K562 (cell line): ENCODE data around the gene USP2. TPM values are rescaled to one million over a fixed set of nuclear protein-coding genes. Genes with fewer than 3 reads are reported as not detected.

ENCODE experiments used
- CBX3 ChIP-seq, 2 experiments: IDR thresholded peaks; 1 replicate in 1 of 2; 2 replicates in 1 of 2; pipeline ENCODE4 v1.6.1; 2012; ENCODE audit warnings: inconsistent platforms in 2 of 2, low read length in 2 of 2, borderline replicate concordance in 1 of 2, control low read depth in 1 of 2
- ETV1 ChIP-seq: fragments of 450-650 bp; conservative IDR thresholded peaks from 2 replicates; pipeline ENCODE4 v1.6.1; 2016; ENCODE audit warnings: missing genetic modification characterization, control low read depth, low read depth, missing compliant biosample characterization
- FOXP1 ChIP-seq: sonication (generic); formaldehyde crosslinking; IDR thresholded peaks from 2 replicates; pipeline ENCODE4 v1.8.0; 2022; ENCODE audit warnings: mild to moderate bottlenecking, missing genetic modification reagents
- GATAD2B ChIP-seq: fragments of 450-650 bp; IDR thresholded peaks from 2 replicates; pipeline ENCODE4 v1.6.1; 2017; ENCODE audit warnings: mild to moderate bottlenecking, borderline replicate concordance
- MAZ ChIP-seq, 2 experiments: fragments of 450-650 bp in 1 of 2; sonication (generic) in 1 of 2; formaldehyde crosslinking; IDR thresholded peaks in 1 of 2; conservative IDR thresholded peaks in 1 of 2; 2 replicates each; pipeline versions ENCODE4 v1.4.0 to v1.5.0; 2020; ENCODE audit warnings: mild to moderate bottlenecking in 1 of 2, missing genetic modification reagents in 1 of 2
- NFE2 ChIP-seq: IDR thresholded peaks from 2 replicates; pipeline ENCODE4 v1.6.1; 2014; ENCODE audit warnings: antibody characterized with exemption, low read depth
- NR2C1 ChIP-seq, 2 experiments: fragments of 450-650 bp; IDR thresholded peaks; 2 replicates each; pipeline ENCODE4 v1.6.1; 2017; ENCODE audit warnings: mild to moderate bottlenecking in 2 of 2, antibody characterized with exemption in 1 of 2, inconsistent platforms in 1 of 2, missing compliant biosample characterization in 1 of 2, missing genetic modification characterization in 1 of 2
- POLR3A ChIP-seq: IDR thresholded peaks from 2 replicates; pipeline ENCODE4 v1.6.1; 2011; ENCODE audit warnings: borderline replicate concordance, mild to moderate bottlenecking, moderate library complexity; ENCODE audit not compliant: insufficient read length, insufficient read depth; ENCODE audit errors: extremely low read depth
- TAF15 ChIP-seq: fragments of 200-400 bp; formaldehyde crosslinking; IDR thresholded peaks from 2 replicates; pipeline ENCODE4 v1.6.1; 2017; ENCODE audit warnings: mild to moderate bottlenecking, low read depth, low read length, moderate library complexity
- ZNF165 ChIP-seq: fragments of 250-450 bp; sonication (Bioruptor Pico); IDR thresholded peaks from 2 replicates; pipeline ENCODE4 v1.4.0; 2020; ENCODE audit warnings: borderline replicate concordance
- ZNF668 ChIP-seq: fragments of 250-450 bp; sonication (Bioruptor Pico); IDR thresholded peaks from 2 replicates; pipeline ENCODE4 v1.8.0; 2022; ENCODE audit warnings: mild to moderate bottlenecking, inconsistent platforms
- ZNF76 ChIP-seq: fragments of 250-450 bp; sonication (Bioruptor Pico); IDR thresholded peaks from 2 replicates; pipeline ENCODE4 v1.4.0; 2020; ENCODE audit warnings: mild to moderate bottlenecking, moderate library complexity, borderline replicate concordance
- polyA plus RNA-seq, 8 experiments: library from polyadenylated mRNA; depleted of rRNA in 4 of 8; stranded (reverse) in 5 of 8; unstranded in 3 of 8; fragments of >200 nt; fragmentation: Nextera tagmentation in 2 of 8; fragmentation: Illumina TruSeq in 1 of 8; extraction: Ambion mirVana in 2 of 8; extraction: Trizol in 1 of 8; gene quantifications; 2 replicates each; pipeline versions ENCODE4 v1.2.1 to v1.2.3, GENCODE V29; 2011 to 2014; ENCODE audit warnings: inconsistent platforms in 1 of 8, missing spikeins in 1 of 8
- total RNA-seq, 7 experiments: library from RNA; depleted of rRNA in 6 of 7; stranded (reverse); fragments of >200 nt in 6 of 7; fragmentation: Illumina TruSeq in 2 of 7; extraction: Trizol in 2 of 7; gene quantifications; 2 replicates each; pipeline versions ENCODE4 v1.2.1 to v1.2.3, GENCODE V29; 2011 to 2021; ENCODE audit warnings: low replicate concordance in 1 of 7
- TF ChIP-seq, protein P1 (sequence below): fragments of 250-450 bp; sonication (Bioruptor Pico); IDR thresholded peaks from 2 replicates; pipeline ENCODE4 v1.8.0; 2021; ENCODE audit warnings: borderline replicate concordance, mild to moderate bottlenecking, moderate library complexity; ENCODE audit not compliant: poor library complexity, severe bottlenecking
- TF ChIP-seq, protein P2 (sequence below): fragments of 450-650 bp; IDR thresholded peaks from 2 replicates; pipeline ENCODE4 v1.6.1; 2016; ENCODE audit warnings: low read depth, mild to moderate bottlenecking, moderate library complexity
- TF ChIP-seq, protein P3 (sequence below): sonication (generic); formaldehyde crosslinking; IDR thresholded peaks from 2 replicates; pipeline ENCODE4 v1.8.1; 2023; ENCODE audit warnings: mild to moderate bottlenecking, missing genetic modification reagents
- TF ChIP-seq, protein P4 (sequence below): fragments of 450-650 bp; IDR thresholded peaks from 2 replicates; pipeline ENCODE4 v1.6.1; 2016; ENCODE audit warnings: antibody characterized with exemption
- TF ChIP-seq, protein P5 (sequence below), 2 experiments: fragments of 200-800 bp in 1 of 2; sonication (Bioruptor generic) in 1 of 2; sonication (generic) in 1 of 2; formaldehyde crosslinking in 1 of 2; IDR thresholded peaks in 1 of 2; conservative IDR thresholded peaks in 1 of 2; 2 replicates each; pipeline versions ENCODE4 v1.5.0 to v1.6.1; 2016 to 2020; ENCODE audit warnings: missing compliant biosample characterization in 1 of 2, missing genetic modification characterization in 1 of 2, missing genetic modification reagents in 1 of 2
- TF ChIP-seq, protein P6 (sequence below): fragments of 450-650 bp; formaldehyde crosslinking; IDR thresholded peaks from 2 replicates; pipeline ENCODE4 v1.4.0; 2020; ENCODE audit warnings: mild to moderate bottlenecking, mixed read lengths

USP2 gene
- total and polyA plus RNA-seq, 9 of the 15 experiments (the other 6 are each of a cell fraction or from before 2014, with no cell fraction given): 2.8 to 16.9 (median 3.9) TPM

DNA sequence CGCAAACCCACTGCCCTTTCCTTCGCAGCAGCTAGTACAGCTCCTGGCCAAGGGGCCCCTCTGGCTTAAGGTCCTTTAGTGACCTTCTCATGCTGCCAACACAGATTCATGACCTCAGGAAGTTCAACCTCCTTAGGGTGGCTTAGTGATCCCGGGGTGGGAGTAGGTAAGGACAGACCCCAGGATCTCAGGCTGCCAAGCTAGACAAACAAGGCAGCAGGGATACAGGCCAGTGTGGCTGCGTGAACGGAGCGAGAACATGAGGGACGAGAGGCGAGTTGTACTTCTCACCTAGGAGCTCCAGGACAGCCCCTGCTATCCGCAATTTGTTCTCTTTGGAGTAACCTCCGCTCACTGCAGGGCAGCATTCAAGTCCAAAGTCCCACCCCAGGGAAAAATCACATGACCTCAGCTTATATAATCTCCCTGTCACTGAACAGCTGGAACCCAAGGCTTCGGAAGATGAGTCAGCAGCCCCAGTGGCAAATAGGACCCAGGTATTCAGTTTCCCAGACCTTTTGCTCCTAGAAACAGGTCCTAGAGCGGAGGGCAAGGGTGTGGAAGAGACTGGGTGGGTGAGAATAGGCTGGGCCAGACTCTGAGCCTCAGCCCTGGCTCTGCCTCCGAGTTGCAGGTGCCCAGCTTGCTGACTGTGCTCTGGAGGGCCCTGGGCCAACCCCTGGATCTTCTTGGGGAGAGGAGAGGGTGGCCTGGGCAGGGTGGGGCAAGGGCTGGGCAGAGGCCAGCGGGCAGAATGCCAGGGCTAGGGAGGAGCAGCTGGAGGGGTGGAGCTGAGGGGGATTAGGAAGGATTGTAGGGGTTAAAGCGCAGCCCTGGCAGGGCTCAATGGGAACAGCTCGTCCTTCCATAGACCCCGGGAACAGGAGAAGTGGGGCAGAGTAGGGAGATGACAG, 13.1 kb downstream of the USP2 start (continued):
- TF ChIP-seq POLR3A (no peak), CBX3 (IDR thresholded peaks at IDR 0.05; ENCODE audit: borderline replicate concordance in 1 of 2, low read length in 2 of 2) (no peak), ETV1 (tag) (no peak), MAZ (CRISPR knock-in tag; conservative IDR thresholded peaks at IDR 0.05 in 1 of 2, IDR thresholded peaks at IDR 0.05 in 1 of 2) (no peak), TAF15 (no peak), GATAD2B (no peak; the same call in 1 of the 2 replicates), ZNF165 (no peak), FOXP1 (CRISPR knock-in tag) (no peak), ZNF76 (CRISPR knock-in tag) (no peak), NR2C1 (IDR thresholded peaks at IDR 0.05) (no peak), NR2C1 (tag; IDR thresholded peaks at IDR 0.05) (0 out of 2 replicates have a peak, but pooled peaks have one; percentile 19), NFE2 (peak; percentile 93), ZNF668 (CRISPR knock-in tag) (no peak)
- TF ChIP-seq, protein P1, sequence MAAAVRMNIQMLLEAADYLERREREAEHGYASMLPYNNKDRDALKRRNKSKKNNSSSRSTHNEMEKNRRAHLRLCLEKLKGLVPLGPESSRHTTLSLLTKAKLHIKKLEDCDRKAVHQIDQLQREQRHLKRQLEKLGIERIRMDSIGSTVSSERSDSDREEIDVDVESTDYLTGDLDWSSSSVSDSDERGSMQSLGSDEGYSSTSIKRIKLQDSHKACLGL (CRISPR knock-in tag): no peak
- TF ChIP-seq, protein P2, sequence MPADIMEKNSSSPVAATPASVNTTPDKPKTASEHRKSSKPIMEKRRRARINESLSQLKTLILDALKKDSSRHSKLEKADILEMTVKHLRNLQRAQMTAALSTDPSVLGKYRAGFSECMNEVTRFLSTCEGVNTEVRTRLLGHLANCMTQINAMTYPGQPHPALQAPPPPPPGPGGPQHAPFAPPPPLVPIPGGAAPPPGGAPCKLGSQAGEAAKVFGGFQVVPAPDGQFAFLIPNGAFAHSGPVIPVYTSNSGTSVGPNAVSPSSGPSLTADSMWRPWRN: no peak
- TF ChIP-seq, protein P3, sequence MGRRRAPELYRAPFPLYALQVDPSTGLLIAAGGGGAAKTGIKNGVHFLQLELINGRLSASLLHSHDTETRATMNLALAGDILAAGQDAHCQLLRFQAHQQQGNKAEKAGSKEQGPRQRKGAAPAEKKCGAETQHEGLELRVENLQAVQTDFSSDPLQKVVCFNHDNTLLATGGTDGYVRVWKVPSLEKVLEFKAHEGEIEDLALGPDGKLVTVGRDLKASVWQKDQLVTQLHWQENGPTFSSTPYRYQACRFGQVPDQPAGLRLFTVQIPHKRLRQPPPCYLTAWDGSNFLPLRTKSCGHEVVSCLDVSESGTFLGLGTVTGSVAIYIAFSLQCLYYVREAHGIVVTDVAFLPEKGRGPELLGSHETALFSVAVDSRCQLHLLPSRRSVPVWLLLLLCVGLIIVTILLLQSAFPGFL: no peak
- TF ChIP-seq, protein P4, sequence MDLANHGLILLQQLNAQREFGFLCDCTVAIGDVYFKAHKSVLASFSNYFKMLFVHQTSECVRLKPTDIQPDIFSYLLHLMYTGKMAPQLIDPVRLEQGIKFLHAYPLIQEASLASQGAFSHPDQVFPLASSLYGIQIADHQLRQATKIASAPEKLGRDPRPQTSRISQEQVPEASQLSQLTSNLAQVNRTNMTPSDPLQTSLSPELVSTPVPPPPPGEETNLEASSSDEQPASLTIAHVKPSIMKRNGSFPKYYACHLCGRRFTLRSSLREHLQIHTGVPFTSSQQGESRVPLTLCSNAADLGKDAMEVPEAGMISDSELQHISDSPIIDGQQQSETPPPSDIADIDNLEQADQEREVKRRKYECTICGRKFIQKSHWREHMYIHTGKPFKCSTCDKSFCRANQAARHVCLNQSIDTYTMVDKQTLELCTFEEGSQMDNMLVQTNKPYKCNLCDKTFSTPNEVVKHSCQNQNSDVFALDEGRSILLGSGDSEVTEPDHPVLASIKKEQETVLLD: peak; percentile 71
- TF ChIP-seq, protein P5, sequence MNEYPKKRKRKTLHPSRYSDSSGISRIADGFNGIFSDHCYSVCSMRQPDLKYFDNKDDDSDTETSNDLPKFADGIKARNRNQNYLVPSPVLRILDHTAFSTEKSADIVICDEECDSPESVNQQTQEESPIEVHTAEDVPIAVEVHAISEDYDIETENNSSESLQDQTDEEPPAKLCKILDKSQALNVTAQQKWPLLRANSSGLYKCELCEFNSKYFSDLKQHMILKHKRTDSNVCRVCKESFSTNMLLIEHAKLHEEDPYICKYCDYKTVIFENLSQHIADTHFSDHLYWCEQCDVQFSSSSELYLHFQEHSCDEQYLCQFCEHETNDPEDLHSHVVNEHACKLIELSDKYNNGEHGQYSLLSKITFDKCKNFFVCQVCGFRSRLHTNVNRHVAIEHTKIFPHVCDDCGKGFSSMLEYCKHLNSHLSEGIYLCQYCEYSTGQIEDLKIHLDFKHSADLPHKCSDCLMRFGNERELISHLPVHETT (CRISPR knock-in tag; conservative IDR thresholded peaks at IDR 0.05 in 1 of 2, IDR thresholded peaks at IDR 0.05 in 1 of 2): no peak
- TF ChIP-seq, protein P6, sequence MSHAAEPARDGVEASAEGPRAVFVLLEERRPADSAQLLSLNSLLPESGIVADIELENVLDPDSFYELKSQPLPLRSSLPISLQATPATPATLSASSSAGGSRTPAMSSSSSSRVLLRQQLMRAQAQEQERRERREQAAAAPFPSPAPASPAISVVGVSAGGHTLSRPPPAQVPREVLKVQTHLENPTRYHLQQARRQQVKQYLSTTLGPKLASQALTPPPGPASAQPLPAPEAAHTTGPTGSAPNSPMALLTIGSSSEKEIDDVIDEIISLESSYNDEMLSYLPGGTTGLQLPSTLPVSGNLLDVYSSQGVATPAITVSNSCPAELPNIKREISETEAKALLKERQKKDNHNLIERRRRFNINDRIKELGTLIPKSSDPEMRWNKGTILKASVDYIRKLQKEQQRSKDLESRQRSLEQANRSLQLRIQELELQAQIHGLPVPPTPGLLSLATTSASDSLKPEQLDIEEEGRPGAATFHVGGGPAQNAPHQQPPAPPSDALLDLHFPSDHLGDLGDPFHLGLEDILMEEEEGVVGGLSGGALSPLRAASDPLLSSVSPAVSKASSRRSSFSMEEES: peak; percentile 91
